Body of pancreas (tissue), 4 donors: Measurements from ENCODE around the gene SHISA4.

Source experiments
- CTCF ChIP-seq, 7 experiments: fragments of 450-650 bp in 4 of 7; fragments of 200-600 bp in 3 of 7; sonication (generic) in 3 of 7; IDR thresholded peaks; one replicate each; pipeline ENCODE4 v1.5.1; 2016 to 2019; ENCODE audit warnings: antibody characterized with exemption in 7 of 7
- POLR2A ChIP-seq, 3 donors: fragments of 450-650 bp; IDR thresholded peaks; one replicate each; pipeline ENCODE4 v1.6.1; 2016; ENCODE audit warnings: antibody characterized with exemption in 3 of 3, mild to moderate bottlenecking in 2 of 3

- TF ChIP-seq CTCF (IDR thresholded peaks at IDR 0.05) = no peak
- TF ChIP-seq POLR2A (IDR thresholded peaks at IDR 0.05) = no peak
Observed at GRCh38 chr1:201886103-201886885, 2.4 kb upstream of the SHISA4 start.
